Epithelial cell of esophagus (primary cell): Measurements from ENCODE around the gene SLC16A12.
"Not testable (repeated sequence)": the region's sequence is repeated elsewhere in the genome, so short reads cannot be mapped to it uniquely, and the experiment has no call there.

ENCODE experiments used
- DNase-seq: peaks from one replicate; pipeline ENCODE4 v3.0.0; 2010; ENCODE audit warnings: low read depth
- H3K4me3 ChIP-seq: 2 replicates; pipeline ENCODE4 v1.5.1; 2011; ENCODE audit warnings: mild to moderate bottlenecking, low read length, control low read depth
- TF ChIP-seq, protein P1 (sequence below): IDR thresholded peaks from 2 replicates; pipeline ENCODE4 v1.5.1; 2011; ENCODE audit warnings: low read depth, mild to moderate bottlenecking, low read length, control low read depth, inconsistent platforms; ENCODE audit not compliant: insufficient read depth; ENCODE audit errors: missing control alignments

Gene SLC16A12

DNA sequence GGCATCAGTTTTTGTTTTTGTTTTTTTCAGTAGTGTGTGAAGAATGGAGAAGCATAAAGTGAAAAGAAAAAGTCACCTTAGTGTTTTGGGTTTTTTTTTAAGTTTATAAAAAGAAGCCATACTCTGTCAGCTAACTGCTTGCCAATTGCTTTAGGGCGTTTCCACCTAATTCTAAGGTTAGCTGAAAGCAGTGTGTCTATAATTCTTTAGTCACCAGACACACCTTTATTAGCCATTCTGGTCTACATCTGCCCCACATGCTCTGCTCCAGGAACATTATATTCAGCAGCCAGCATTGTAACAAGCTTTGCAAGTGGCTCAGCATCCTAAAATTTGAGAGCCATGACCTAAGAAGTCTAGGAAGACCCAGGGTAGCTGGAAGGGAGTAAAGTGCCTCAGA is 14.1 kb upstream of the SLC16A12 start:
- TF ChIP-seq, protein P1, sequence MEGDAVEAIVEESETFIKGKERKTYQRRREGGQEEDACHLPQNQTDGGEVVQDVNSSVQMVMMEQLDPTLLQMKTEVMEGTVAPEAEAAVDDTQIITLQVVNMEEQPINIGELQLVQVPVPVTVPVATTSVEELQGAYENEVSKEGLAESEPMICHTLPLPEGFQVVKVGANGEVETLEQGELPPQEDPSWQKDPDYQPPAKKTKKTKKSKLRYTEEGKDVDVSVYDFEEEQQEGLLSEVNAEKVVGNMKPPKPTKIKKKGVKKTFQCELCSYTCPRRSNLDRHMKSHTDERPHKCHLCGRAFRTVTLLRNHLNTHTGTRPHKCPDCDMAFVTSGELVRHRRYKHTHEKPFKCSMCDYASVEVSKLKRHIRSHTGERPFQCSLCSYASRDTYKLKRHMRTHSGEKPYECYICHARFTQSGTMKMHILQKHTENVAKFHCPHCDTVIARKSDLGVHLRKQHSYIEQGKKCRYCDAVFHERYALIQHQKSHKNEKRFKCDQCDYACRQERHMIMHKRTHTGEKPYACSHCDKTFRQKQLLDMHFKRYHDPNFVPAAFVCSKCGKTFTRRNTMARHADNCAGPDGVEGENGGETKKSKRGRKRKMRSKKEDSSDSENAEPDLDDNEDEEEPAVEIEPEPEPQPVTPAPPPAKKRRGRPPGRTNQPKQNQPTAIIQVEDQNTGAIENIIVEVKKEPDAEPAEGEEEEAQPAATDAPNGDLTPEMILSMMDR = no peak
- no peak overlapping the region for H3K4me3 ChIP-seq
- DNase-seq = peak; percentile 72

DNA sequence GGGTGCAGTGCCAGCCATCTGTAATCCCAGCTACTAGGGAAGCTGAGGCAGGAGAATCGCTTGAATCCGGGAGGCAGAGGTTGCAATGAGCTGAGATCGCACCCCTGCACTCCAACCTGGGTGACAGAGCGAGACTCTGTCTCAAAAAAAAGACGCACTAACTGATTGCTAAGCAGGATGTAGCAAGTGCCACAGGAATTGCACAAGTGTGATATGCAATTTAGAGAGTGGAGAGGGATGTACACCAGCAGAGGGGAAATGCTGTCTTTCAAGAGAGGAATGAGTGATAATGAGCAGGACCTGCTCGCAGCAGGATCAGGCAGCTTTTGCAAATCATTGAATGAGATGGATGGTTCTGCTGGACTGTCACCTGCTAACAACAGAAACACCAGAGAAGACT is 13.3 kb upstream of the SLC16A12 start:
- TF ChIP-seq, protein P1 = no peak
- H3K4me3 ChIP-seq = no peak overlapping the region

DNA sequence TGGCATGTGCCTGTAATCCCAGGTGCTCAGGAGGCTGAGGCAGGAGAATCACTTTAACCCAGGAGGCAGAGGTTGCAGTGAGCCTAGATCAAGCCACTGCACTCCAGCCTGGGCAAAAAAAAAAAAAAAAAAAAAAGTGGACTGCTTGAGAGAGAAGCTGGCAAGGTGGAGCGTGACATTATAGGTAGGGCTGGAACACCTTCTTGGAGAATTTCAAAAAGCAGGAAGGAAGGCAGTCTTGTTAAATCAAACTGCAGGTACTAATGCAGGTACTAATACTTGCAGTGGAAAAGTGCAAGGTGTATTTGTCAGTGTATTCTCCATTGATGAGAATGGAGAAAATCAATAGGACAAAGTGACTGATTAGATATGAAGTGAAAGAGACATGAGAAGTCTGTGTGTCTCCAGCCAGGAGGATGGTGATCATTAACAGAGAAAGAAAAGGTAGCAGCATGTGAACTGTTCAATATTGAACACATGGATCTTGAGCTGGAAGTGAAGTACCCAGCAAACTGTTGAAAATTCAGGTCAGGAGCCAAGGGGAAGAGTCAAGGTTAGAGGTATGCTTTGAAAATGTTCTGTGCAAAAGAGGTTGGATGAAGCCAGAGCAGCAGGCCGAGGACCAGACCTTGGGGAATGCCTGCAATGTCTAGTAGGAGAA is 12.6 kb upstream of the SLC16A12 start:
- DNase-seq = no peak
- TF ChIP-seq, protein P1 = no peak
- no peak overlapping the region for H3K4me3 ChIP-seq

More for the DNA sequence above, 13.3 kb upstream of the SLC16A12 start:
- peak; percentile 18 for DNase-seq

DNA sequence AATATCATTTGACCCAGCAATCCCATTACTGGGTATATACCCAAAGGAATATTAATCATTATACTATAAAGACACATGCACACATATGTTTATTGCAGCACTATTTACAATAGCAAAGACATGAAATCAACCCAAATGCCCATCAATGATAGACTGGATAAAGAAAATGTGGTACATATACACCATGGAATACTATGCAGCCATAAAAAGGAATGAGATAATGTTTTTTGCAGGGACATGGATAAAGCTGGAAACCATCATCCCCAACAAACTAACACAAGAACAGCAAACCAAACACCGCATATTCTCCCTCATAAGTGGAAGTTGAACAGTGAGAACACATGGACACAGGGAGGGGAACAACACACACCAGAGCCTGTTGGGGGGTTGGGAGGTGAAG is 11.3 kb upstream of the SLC16A12 start:
- not testable (repeated sequence) for DNase-seq, H3K4me3 ChIP-seq

DNA sequence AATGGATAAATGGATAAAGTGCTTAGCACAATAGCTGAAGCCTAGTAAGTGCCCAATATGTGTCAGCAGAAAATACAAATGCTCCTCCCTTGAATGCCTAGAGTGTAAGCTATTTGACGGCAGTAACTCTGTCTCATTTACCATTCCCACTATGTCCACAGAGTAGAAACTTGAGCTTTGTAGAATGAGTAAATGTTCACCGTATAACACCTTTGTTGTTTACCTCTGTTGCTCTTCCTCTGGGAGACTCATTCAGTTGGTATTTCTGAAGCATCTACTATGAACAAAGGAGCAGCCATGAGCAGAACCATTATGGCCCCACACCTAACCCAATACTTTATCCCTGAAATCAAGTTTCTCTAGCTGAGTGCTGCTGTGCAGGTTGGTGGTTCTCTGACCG is 8.4 kb upstream of the SLC16A12 start:
- DNase-seq = peak; percentile 60
- TF ChIP-seq, protein P1 = no peak
- H3K4me3 ChIP-seq = no peak overlapping the region

DNA sequence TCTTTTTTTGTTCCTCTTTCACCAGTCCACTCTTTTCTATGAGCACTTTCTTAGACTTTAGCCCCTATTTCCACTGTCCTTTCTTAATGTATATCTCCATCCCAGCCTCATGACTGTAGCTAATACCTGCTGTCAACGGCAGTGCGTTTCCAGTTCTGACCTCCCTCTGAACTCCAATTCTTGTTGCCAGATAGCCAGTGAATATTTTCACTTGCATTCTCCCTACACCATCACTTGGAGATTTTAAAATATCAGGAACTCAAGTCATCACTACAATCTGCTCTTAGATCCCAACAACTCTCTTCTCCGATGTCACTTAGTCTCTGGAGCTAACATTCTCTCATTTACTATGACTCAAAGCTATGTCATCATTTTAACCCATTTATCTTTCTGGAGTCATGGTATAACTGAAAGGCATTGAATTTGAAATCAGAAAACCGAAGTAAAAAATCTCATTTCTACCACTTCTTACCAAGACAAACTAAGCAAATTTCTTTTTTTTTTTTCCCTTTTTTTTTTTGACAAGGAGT is 5.1 kb upstream of the SLC16A12 start:
- DNase-seq = peak; percentile 27
- H3K4me3 ChIP-seq = no peak overlapping the region
- TF ChIP-seq, protein P1 = no peak

DNA sequence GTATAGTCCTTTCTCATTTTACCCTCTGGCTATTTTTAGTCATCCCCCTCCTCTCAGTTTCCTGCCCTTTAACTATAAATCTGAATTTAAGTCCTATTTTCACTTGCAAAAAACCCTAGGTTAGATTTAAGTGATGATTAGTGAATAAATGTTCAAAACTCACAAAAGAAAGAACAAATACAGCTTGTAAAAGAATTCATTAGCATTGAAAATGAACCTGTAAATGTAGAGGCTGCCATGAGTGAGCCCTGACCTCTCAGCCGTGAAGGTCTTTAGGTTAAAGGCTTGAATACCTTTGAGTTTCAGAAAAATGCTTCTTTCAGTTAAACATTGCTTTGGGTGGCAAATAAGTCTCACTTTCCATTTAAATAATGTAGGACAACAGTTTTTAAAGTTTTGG is 2.0 kb upstream of the SLC16A12 start:
- H3K4me3 ChIP-seq = no peak overlapping the region
- no peak for DNase-seq
- TF ChIP-seq, protein P1 = no peak
